GM19397 (cell line): ENCODE data around the gene TMEM150C.

Experiments
- ATAC-seq: cut with Tn5 transposase; IDR thresholded peaks from one replicate; pipeline ENCODE4 v1.9.1; 2021; ENCODE audit warnings: mild to moderate bottlenecking, moderate library complexity; ENCODE audit not compliant: unreplicated experiment

TMEM150C gene

GRCh38 chr4:82561786-82562563 is at the start of gene TMEM150C:
TMEM150C (minus strand) TSS chr4:82561988; CDS start chr4:82504657, 57,331 bp downstream.
- ATAC-seq: no peak

- ATAC-seq: no peak
These were observed 49.7 kb upstream of the TMEM150C start for GRCh38 chr4:82611527-82611926.

GRCh38 chr4:82610041-82610440 is 48.3 kb upstream of the TMEM150C start:
- ATAC-seq: no peak

- no peak for ATAC-seq
These were observed 44.8 kb upstream of the TMEM150C start for GRCh38 chr4:82606622-82607021.

GRCh38 chr4:82604522-82604921 is 42.7 kb upstream of the TMEM150C start:
- ATAC-seq: no peak

GRCh38 chr4:82601242-82602015 is 39.6 kb upstream of the TMEM150C start:
- ATAC-seq: no peak

GRCh38 chr4:82599336-82599735 is 37.5 kb upstream of the TMEM150C start:
- ATAC-seq: no peak

GRCh38 chr4:82594456-82594855 is 32.7 kb upstream of the TMEM150C start:
- ATAC-seq: no peak

- no peak for ATAC-seq
These were observed 31.6 kb upstream of the TMEM150C start for GRCh38 chr4:82593411-82593810.

- no peak for ATAC-seq
These were observed 30.9 kb upstream of the TMEM150C start for GRCh38 chr4:82592639-82593038.

GRCh38 chr4:82591592-82591991 is 29.8 kb upstream of the TMEM150C start:
- ATAC-seq: no peak

- no peak for ATAC-seq
These were observed 28.0 kb upstream of the TMEM150C start for GRCh38 chr4:82589756-82590155.

GRCh38 chr4:82588771-82589270 is 27.0 kb upstream of the TMEM150C start:
- ATAC-seq: no peak

- ATAC-seq: no peak
These were observed 26.2 kb upstream of the TMEM150C start for GRCh38 chr4:82587826-82588540.

GRCh38 chr4:82585690-82586435 is 24.1 kb upstream of the TMEM150C start:
- no peak for ATAC-seq

GRCh38 chr4:82584931-82585330 is 23.1 kb upstream of the TMEM150C start:
- ATAC-seq: no peak

- no peak for ATAC-seq
These were observed 22.3 kb upstream of the TMEM150C start for GRCh38 chr4:82583897-82584587.

- ATAC-seq: no peak
These were observed 18.1 kb upstream of the TMEM150C start for GRCh38 chr4:82579932-82580331.

GRCh38 chr4:82578935-82579334 is 17.1 kb upstream of the TMEM150C start:
- ATAC-seq: no peak

- no peak for ATAC-seq
These were observed 15.7 kb upstream of the TMEM150C start for GRCh38 chr4:82577451-82577850.
